Measurements from ENCODE around the gene CARTPT. TPM values are rescaled to one million over a fixed set of nuclear protein-coding genes. Genes with fewer than 3 reads are reported as not detected.

CARTPT gene
- total and polyA plus RNA-seq, 2 donors (not counting 3 experiments of a cell fraction or from before 2014, with no cell fraction given), result not detected

GRCh38 chr5:71737931-71738539, 19.0 kb downstream of the CARTPT start:
- TF ChIP-seq POLR2AphosphoS5 (IDR thresholded peaks at IDR 0.05; ENCODE audit: insufficient read depth, low read depth, low read length), result no peak
- no peak for TF ChIP-seq GATA2 (IDR thresholded peaks at IDR 0.05; ENCODE audit: insufficient read depth, insufficient read length, low read depth, low read length)
- TF ChIP-seq MYC (IDR thresholded peaks at IDR 0.05; ENCODE audit: low read depth, low read length), result no peak
- no peak for TF ChIP-seq MAX (IDR thresholded peaks at IDR 0.05; ENCODE audit: insufficient read depth, insufficient read length)
- TF ChIP-seq CTCF (IDR thresholded peaks at IDR 0.05; ENCODE audit: extremely low read depth in 1 of 2, insufficient read depth in 1 of 2, low read depth in 1 of 2, low read length in 2 of 2), result no peak
- TF ChIP-seq POLR2A (IDR thresholded peaks at IDR 0.05; ENCODE audit: low read depth, low read length), result no peak
- no peak for TF ChIP-seq JUN (IDR thresholded peaks at IDR 0.05; ENCODE audit: borderline replicate concordance, insufficient read depth, insufficient read length, low read depth)
- TF ChIP-seq FOS (IDR thresholded peaks at IDR 0.05; ENCODE audit: borderline replicate concordance, insufficient read depth, low read length), result no peak
- TF ChIP-seq EZH2 (IDR thresholded peaks at IDR 0.05; ENCODE audit: borderline replicate concordance, low read depth, low read length, severe bottlenecking), result no peak
- CTCF ChIA-PET, result no interaction called here
- peaks cover 10 to 36% of the 10 kb centered on the region in 2 experiments for H3K27me3 ChIP-seq (ENCODE audit: control insufficient read depth in 2 of 2, insufficient read depth in 2 of 2, low read length in 2 of 2)
- H3K36me3 ChIP-seq (ENCODE audit: control insufficient read depth in 2 of 2, extremely low read depth in 1 of 2, insufficient read depth in 2 of 2, low read length in 2 of 2), result no peaks in the 10 kb centered on the region
- POLR2A ChIA-PET, result no interaction called here
- no peak overlapping the region for H2AFZ ChIP-seq (ENCODE audit: low read depth, low read length)
- H4K20me1 ChIP-seq (replicated peaks; ENCODE audit: control insufficient read depth, extremely low read depth, insufficient read depth, low read length), result no peaks in the 10 kb centered on the region
- H3K9me3 ChIP-seq (replicated peaks; ENCODE audit: control insufficient read depth, insufficient read depth, low read length), result no peaks in the 10 kb centered on the region
- no peaks in the 10 kb centered on the region for H3K79me2 ChIP-seq (ENCODE audit: control insufficient read depth, insufficient read depth, low read length)
- no TSS peak for BruUV-seq (replicated peaks)
- H3K4me1 ChIP-seq (ENCODE audit: control insufficient read depth, extremely low read depth, insufficient read depth, low read length), result no peaks in the 10 kb centered on the region
- H3K9ac ChIP-seq (replicated peaks; ENCODE audit: extremely low read depth, insufficient read depth, low read length), result no peak overlapping the region
- DNase-seq (ENCODE audit: low read depth, low spot score) (no peak), FAIRE-seq (no peak)
- H3K9me1 ChIP-seq (replicated peaks; ENCODE audit: control insufficient read depth, extremely low read depth, insufficient read depth, low read length), result no peaks in the 10 kb centered on the region
- intact Hi-C loops (cut with micrococcal nuclease) (no loop called here), dilution Hi-C loops (cut with MboI; ENCODE audit: extremely low pct_ligation_motif_present, low sequenced_read_pairs) (no loop called here)
- no peak overlapping the region for H3K27ac ChIP-seq (ENCODE audit: insufficient read depth, low read depth, low read length)
- H3K4me3 ChIP-seq (replicated peaks in 1 of 3; ENCODE audit: insufficient read depth in 1 of 3, low read depth in 1 of 3, low read length in 3 of 3), result no peak overlapping the region
- no peak overlapping the region for H3K4me2 ChIP-seq (ENCODE audit: insufficient read depth, low read length)
